Stomach (tissue), 4 donors: ENCODE results near the gene NOL12.
"Not testable (repeated sequence)": the region's sequence is repeated elsewhere in the genome, so short reads cannot be mapped to it uniquely, and the experiment has no call there.

Experiments used
- CTCF ChIP-seq, 7 experiments: fragments of 450-650 bp in 4 of 7; fragments of 200-600 bp in 3 of 7; sonication (generic) in 3 of 7; IDR thresholded peaks; one replicate each; pipeline ENCODE4 v1.5.1; 2016 to 2019; ENCODE audit warnings: antibody characterized with exemption in 7 of 7, control low read depth in 2 of 7, mild to moderate bottlenecking in 1 of 7
- POLR2A ChIP-seq, 4 donors: fragments of 450-650 bp; IDR thresholded peaks; one replicate each; pipeline ENCODE4 v1.6.1; 2016; ENCODE audit warnings: antibody characterized with exemption in 4 of 4, control low read depth in 2 of 4, mild to moderate bottlenecking in 1 of 4, moderate library complexity in 1 of 4
- POLR2AphosphoS5 ChIP-seq, 3 donors: sonication (generic); formaldehyde crosslinking; IDR thresholded peaks; one replicate each; pipeline ENCODE4 v1.6.1; 2016; ENCODE audit warnings: antibody characterized with exemption in 3 of 3

DNA sequence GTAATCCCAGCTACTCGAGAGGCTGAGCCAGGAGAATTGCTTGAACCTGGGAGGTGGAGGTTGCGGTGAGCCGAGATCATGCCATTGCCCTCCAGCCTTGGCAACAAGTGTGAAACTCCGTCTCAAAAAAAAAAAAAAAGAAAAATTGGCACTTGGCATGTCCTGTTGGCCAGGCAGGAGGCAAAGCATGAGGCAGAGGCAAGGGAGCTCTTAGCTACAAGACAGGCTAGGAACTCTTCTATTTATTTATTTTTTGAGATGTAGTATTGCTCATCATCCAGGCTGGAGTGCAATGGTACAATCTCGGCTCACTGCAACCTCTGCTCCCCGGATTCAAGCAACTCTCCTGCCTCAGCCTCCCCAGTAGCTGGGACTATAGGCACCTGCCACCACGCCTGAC, 8.0 kb downstream of the NOL12 start:
- TF ChIP-seq POLR2A, CTCF, POLR2AphosphoS5 (IDR thresholded peaks at IDR 0.05): not testable (repeated sequence)
